ENCODE results near the gene TSPAN31. TPM values are rescaled to one million over a fixed set of nuclear protein-coding genes. Genes with fewer than 3 reads are reported as not detected.

TSPAN31 gene
- total and polyA plus RNA-seq, 2 experiments from 2014 or later, result 47.2 to 70.8 TPM

GRCh38 chr12:57729321-57729844 lies 15.5 kb upstream of the TSPAN31 start:
- DNase-seq, result no peak
- no peak for TF ChIP-seq EZH2 (IDR thresholded peaks at IDR 0.05; ENCODE audit: insufficient read depth, poor library complexity, severe bottlenecking)
- no peak for TF ChIP-seq EZH2phosphoT487 (IDR thresholded peaks at IDR 0.05; ENCODE audit: insufficient read depth, low read depth)
- H3K9me3 ChIP-seq (ENCODE audit: low read depth), result no peaks in the 10 kb centered on the region
- H3K4me2 ChIP-seq (ENCODE audit: unreplicated experiment), result no peak overlapping the region
- H3K4me3 ChIP-seq, result no peak overlapping the region
- H3K36me3 ChIP-seq (ENCODE audit: low read depth), result no peaks in the 10 kb centered on the region
- no peak overlapping the region for H3K9ac ChIP-seq
- 26 to 29% methylated on average over 5 of the region's 5 CpGs for WGBS, 2 experiments (ENCODE audit: low coverage in 1 of 2, low lambda C conversion rate in 2 of 2, missing lambda C conversion rate in 2 of 2)
- H3K27me3 ChIP-seq (replicated peaks; ENCODE audit: insufficient read depth), result no peaks in the 10 kb centered on the region
- in situ Hi-C loops (cut with MboI), result no loop called here
- H4K20me1 ChIP-seq (ENCODE audit: insufficient read depth), result no peaks in the 10 kb centered on the region
- H2AFZ ChIP-seq, result no peak overlapping the region
- no peaks in the 10 kb centered on the region; the same call in 1 of the 2 replicates for H3F3A ChIP-seq (ENCODE audit: insufficient read depth)
- no peak overlapping the region for H3K27ac ChIP-seq
- H3K9me2 ChIP-seq (ENCODE audit: insufficient read depth), result no peaks in the 10 kb centered on the region
- H3K79me2 ChIP-seq (ENCODE audit: insufficient read depth), result no peaks in the 10 kb centered on the region
- no peaks in the 10 kb centered on the region for H3K4me1 ChIP-seq (ENCODE audit: insufficient read depth)

- Histone ChIP-seq H3K9me2 (ENCODE audit: insufficient read depth) (no peaks in the 10 kb centered on the region), H3K4me2 (ENCODE audit: unreplicated experiment) (no peak overlapping the region), H3K4me3 (no peak overlapping the region), H3K79me2 (ENCODE audit: insufficient read depth) (no peaks in the 10 kb centered on the region), H2AFZ (no peak overlapping the region), H3K9ac (no peak overlapping the region), H3K9me3 (ENCODE audit: low read depth) (no peaks in the 10 kb centered on the region), H3K27ac (no peak overlapping the region), H3F3A (ENCODE audit: insufficient read depth) (no peaks in the 10 kb centered on the region; the same call in 1 of the 2 replicates), H3K4me1 (ENCODE audit: insufficient read depth) (no peaks in the 10 kb centered on the region), H4K20me1 (ENCODE audit: insufficient read depth) (no peaks in the 10 kb centered on the region), H3K27me3 (replicated peaks; ENCODE audit: insufficient read depth) (no peaks in the 10 kb centered on the region; the same call in 1 of the 2 replicates), H3K36me3 (ENCODE audit: low read depth) (no peaks in the 10 kb centered on the region)
- no peak for TF ChIP-seq EZH2phosphoT487 (IDR thresholded peaks at IDR 0.05; ENCODE audit: insufficient read depth, low read depth)
- no peak for TF ChIP-seq EZH2 (IDR thresholded peaks at IDR 0.05; ENCODE audit: insufficient read depth, poor library complexity, severe bottlenecking)
- in situ Hi-C loops (cut with MboI), result no loop called here
- 70 to 74% methylated on average over 13 of the region's 13 CpGs for WGBS, 2 experiments (ENCODE audit: low coverage in 1 of 2, low lambda C conversion rate in 2 of 2, missing lambda C conversion rate in 2 of 2)
- DNase-seq, result no peak
These were observed 14.3 kb upstream of the TSPAN31 start for GRCh38 chr12:57730336-57731067.

DNA sequence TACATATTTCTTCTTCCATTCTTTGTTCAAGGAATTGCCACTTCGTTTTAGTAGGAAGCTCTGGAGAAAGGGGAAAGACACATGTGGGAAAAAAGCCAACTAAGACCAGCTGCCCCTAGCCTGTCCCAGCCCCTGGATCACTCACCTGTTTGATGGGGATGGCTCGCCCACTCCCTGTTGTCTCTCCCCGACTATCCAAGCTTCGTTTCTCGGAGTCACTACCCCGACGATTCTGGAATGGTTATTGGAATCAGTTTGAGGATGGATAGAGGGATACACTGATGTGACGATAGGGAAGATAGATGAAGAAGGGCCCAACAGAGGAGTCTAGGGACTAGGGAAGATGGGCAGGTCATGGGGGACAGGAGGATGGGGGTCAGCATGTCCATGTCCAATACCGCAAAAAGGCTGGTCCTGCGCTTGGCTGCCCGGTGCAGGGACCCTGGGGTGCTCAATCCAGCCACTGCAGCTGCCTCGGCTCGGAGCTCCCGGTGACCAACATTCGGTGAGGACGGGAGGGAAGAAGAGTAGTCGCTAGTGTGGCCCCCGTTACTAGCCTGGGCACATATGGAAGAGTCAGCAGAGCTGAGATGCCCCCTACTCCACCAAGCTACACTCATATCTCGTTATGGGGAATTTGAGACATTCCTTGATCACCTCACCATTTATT lies 13.3 kb upstream of the TSPAN31 start:
- Histone ChIP-seq H3F3A (ENCODE audit: insufficient read depth) (no peaks in the 10 kb centered on the region; the same call in 1 of the 2 replicates), H3K9ac (no peak overlapping the region), H3K79me2 (ENCODE audit: insufficient read depth) (no peaks in the 10 kb centered on the region), H3K4me1 (ENCODE audit: insufficient read depth) (no peaks in the 10 kb centered on the region), H3K27ac (no peak overlapping the region), H3K4me2 (ENCODE audit: unreplicated experiment) (no peak overlapping the region), H4K20me1 (ENCODE audit: insufficient read depth) (no peaks in the 10 kb centered on the region), H2AFZ (no peak overlapping the region), H3K27me3 (replicated peaks; ENCODE audit: insufficient read depth) (peaks cover 4% of the 10 kb centered on the region), H3K36me3 (ENCODE audit: low read depth) (no peaks in the 10 kb centered on the region), H3K4me3 (no peak overlapping the region), H3K9me3 (ENCODE audit: low read depth) (no peaks in the 10 kb centered on the region), H3K9me2 (ENCODE audit: insufficient read depth) (no peaks in the 10 kb centered on the region)
- 78% methylated on average over 19 of the region's 19 CpGs for WGBS, 2 experiments (ENCODE audit: low coverage in 1 of 2, low lambda C conversion rate in 2 of 2, missing lambda C conversion rate in 2 of 2)
- no peak for DNase-seq
- in situ Hi-C loops (cut with MboI), result no loop called here
- TF ChIP-seq EZH2phosphoT487 (IDR thresholded peaks at IDR 0.05; ENCODE audit: insufficient read depth, low read depth) (no peak), EZH2 (IDR thresholded peaks at IDR 0.05; ENCODE audit: insufficient read depth, poor library complexity, severe bottlenecking) (no peak)

- Histone ChIP-seq H2AFZ (no peak overlapping the region), H3K27me3 (replicated peaks; ENCODE audit: insufficient read depth) (peaks cover 12% of the 10 kb centered on the region), H3K79me2 (ENCODE audit: insufficient read depth) (no peaks in the 10 kb centered on the region), H3K36me3 (ENCODE audit: low read depth) (no peaks in the 10 kb centered on the region), H3K4me3 (no peak overlapping the region), H3F3A (ENCODE audit: insufficient read depth) (no peaks in the 10 kb centered on the region; the same call in 1 of the 2 replicates), H3K27ac (no peak overlapping the region), H3K4me2 (ENCODE audit: unreplicated experiment) (no peak overlapping the region), H4K20me1 (ENCODE audit: insufficient read depth) (no peaks in the 10 kb centered on the region), H3K9ac (no peak overlapping the region), H3K9me2 (ENCODE audit: insufficient read depth) (no peaks in the 10 kb centered on the region), H3K9me3 (ENCODE audit: low read depth) (no peaks in the 10 kb centered on the region), H3K4me1 (ENCODE audit: insufficient read depth) (no peaks in the 10 kb centered on the region)
- WGBS, 2 experiments (ENCODE audit: low coverage in 1 of 2, low lambda C conversion rate in 2 of 2, missing lambda C conversion rate in 2 of 2), result 75 to 78% methylated on average over 4 of the region's 4 CpGs
- DNase-seq, result no peak
- in situ Hi-C loops (cut with MboI), result no loop called here
- no peak for TF ChIP-seq EZH2 (IDR thresholded peaks at IDR 0.05; ENCODE audit: insufficient read depth, poor library complexity, severe bottlenecking)
- TF ChIP-seq EZH2phosphoT487 (IDR thresholded peaks at IDR 0.05; ENCODE audit: insufficient read depth, low read depth), result no peak
These were observed 12.6 kb upstream of the TSPAN31 start for GRCh38 chr12:57732270-57732669.

Data from GM23248 (cell line).